Tibial nerve (tissue), 4 donors: ENCODE data around the gene STIMATE. TPM values are rescaled to one million over a fixed set of nuclear protein-coding genes. Genes with fewer than 3 reads are reported as not detected.

Experiments
- DNase-seq, 2 donors: peaks; one replicate each; pipeline ENCODE4 v3.0.0-alpha.2; 2019; ENCODE audit warnings: low spot score in 2 of 2
- H3K27ac ChIP-seq, 4 donors: fragments of 200-600 bp; sonication (generic) in 3 of 4; one replicate each; pipeline ENCODE4 v1.5.1; 2017 to 2019; ENCODE audit warnings: mild to moderate bottlenecking in 1 of 4
- H3K27me3 ChIP-seq, 2 donors: fragments of 200-600 bp; sonication (generic) in 1 of 2; one replicate each; pipeline versions ENCODE4 v1.5.1 to v1.6.0; 2017 to 2019
- H3K36me3 ChIP-seq, 3 donors: fragments of 200-600 bp; sonication (generic); one replicate each; pipeline ENCODE4 v1.5.1; 2018 to 2019
- H3K4me1 ChIP-seq, 4 donors: fragments of 200-600 bp; sonication (generic) in 3 of 4; one replicate each; pipeline ENCODE4 v1.5.1; 2017 to 2019
- H3K4me3 ChIP-seq, 4 donors: fragments of 200-600 bp; sonication (generic) in 3 of 4; one replicate each; pipeline ENCODE4 v1.5.1; 2017 to 2019; ENCODE audit warnings: mild to moderate bottlenecking in 1 of 4, moderate library complexity in 1 of 4
- H3K9me3 ChIP-seq, 4 donors: fragments of 200-600 bp; sonication (generic) in 3 of 4; one replicate each; pipeline ENCODE4 v1.5.1; 2017 to 2019
- CTCF ChIP-seq, 5 experiments: fragments of 200-600 bp in 3 of 5; fragments of 450-650 bp in 2 of 5; sonication (generic) in 3 of 5; IDR thresholded peaks; one replicate each; pipeline ENCODE4 v1.5.1; 2016 to 2019; ENCODE audit warnings: antibody characterized with exemption in 5 of 5, mild to moderate bottlenecking in 3 of 5, moderate library complexity in 2 of 5
- EP300 ChIP-seq, 2 donors: sonication (generic); formaldehyde crosslinking; IDR thresholded peaks; one replicate each; pipeline ENCODE4 v1.6.1; 2017; ENCODE audit warnings: antibody characterized with exemption in 2 of 2, mild to moderate bottlenecking in 1 of 2
- POLR2A ChIP-seq, 2 donors: fragments of 450-650 bp; IDR thresholded peaks; one replicate each; pipeline ENCODE4 v1.6.1; 2017; ENCODE audit warnings: antibody characterized with exemption in 2 of 2, mild to moderate bottlenecking in 2 of 2, moderate library complexity in 2 of 2
- WGBS, 2 donors: methylation state at CpG; one replicate each; pipeline ENCODE4 v1.1.5; 2018; 5-methylcytosine and 5-hydroxymethylcytosine counted together
- total RNA-seq, 4 donors: library from RNA; depleted of rRNA; stranded (reverse); fragments of >200 nt; gene quantifications; one replicate each; pipeline ENCODE4 v1.1.0, GENCODE V29; 2016

Gene STIMATE
- total RNA-seq, 4 donors from 2014 or later = 35.4 to 82.3 (median 46.0) TPM

GRCh38 chr3:52848617-52849016 is 48.7 kb downstream of the STIMATE start:
- no peaks in the 10 kb centered on the region for H3K9me3 ChIP-seq
- DNase-seq = peak in 1 of 2 donors; percentile 27
- TF ChIP-seq CTCF (IDR thresholded peaks at IDR 0.05) (no peak), POLR2A (IDR thresholded peaks at IDR 0.05) (no peak), EP300 (IDR thresholded peaks at IDR 0.05) (no peak)
- peaks cover 0 to 72% (median 11%) of the 10 kb centered on the region in 3 donors for H3K36me3 ChIP-seq
- no peak overlapping the region for H3K4me3 ChIP-seq
- H3K27ac ChIP-seq = peak overlapping the region in 2 of 4 donors; percentile 63 to 85
- WGBS, 2 donors = 82 to 93% methylated on average over 6 of the region's 7 CpGs
- H3K4me1 ChIP-seq = peaks cover 0 to 32% (median 9%) of the 10 kb centered on the region in 4 donors
- no peaks in the 10 kb centered on the region for H3K27me3 ChIP-seq

GRCh38 chr3:52847726-52848125 is 49.6 kb downstream of the STIMATE start:
- Histone ChIP-seq H3K36me3 (peaks cover 0 to 71% (median 6%) of the 10 kb centered on the region in 3 donors), H3K27ac (peak overlapping the region in 1 of 4 donors; percentile 85), H3K4me1 (peaks cover 0 to 41% (median 9%) of the 10 kb centered on the region in 4 donors), H3K4me3 (no peak overlapping the region), H3K27me3 (no peaks in the 10 kb centered on the region), H3K9me3 (no peaks in the 10 kb centered on the region)
- WGBS, 2 donors = 89 to 90% methylated on average over 7 of the region's 7 CpGs
- TF ChIP-seq CTCF (IDR thresholded peaks at IDR 0.05) (no peak), POLR2A (IDR thresholded peaks at IDR 0.05) (no peak), EP300 (IDR thresholded peaks at IDR 0.05) (no peak)
- no peak for DNase-seq

- H3K4me1 ChIP-seq = peaks cover 0 to 41% (median 9%) of the 10 kb centered on the region in 4 donors
- peak overlapping the region in 1 of 4 donors; percentile 85 for H3K27ac ChIP-seq
- H3K9me3 ChIP-seq = no peaks in the 10 kb centered on the region
- no peak overlapping the region for H3K4me3 ChIP-seq
- no peak for DNase-seq
- no peaks in the 10 kb centered on the region for H3K27me3 ChIP-seq
- WGBS, 2 donors = 91 to 97% methylated on average over 6 of the region's 6 CpGs
- H3K36me3 ChIP-seq = peaks cover 0 to 71% (median 6%) of the 10 kb centered on the region in 3 donors
- TF ChIP-seq EP300 (IDR thresholded peaks at IDR 0.05) = no peak
Measured at GRCh38 chr3:52847241-52847640, 50.1 kb downstream of the STIMATE start.

GRCh38 chr3:52846432-52846965 is 50.8 kb downstream of the STIMATE start:
- 71 to 78% methylated on average over 15 of the region's 15 CpGs for WGBS, 2 donors
- Histone ChIP-seq H3K27me3 (no peaks in the 10 kb centered on the region), H3K4me1 (peaks cover 0 to 41% (median 9%) of the 10 kb centered on the region in 4 donors), H3K4me3 (no peak overlapping the region), H3K27ac (peak overlapping the region in 2 of 4 donors; percentile 85 to 89), H3K9me3 (no peaks in the 10 kb centered on the region), H3K36me3 (peaks cover 0 to 70% (median 6%) of the 10 kb centered on the region in 3 donors)
- TF ChIP-seq CTCF (IDR thresholded peaks at IDR 0.05) = no peak
- TF ChIP-seq EP300 (IDR thresholded peaks at IDR 0.05) = peak in 1 of 2 donors; percentile 48
- no peak for DNase-seq

GRCh38 chr3:52845691-52846431 is 51.5 kb downstream of the STIMATE start:
- Histone ChIP-seq H3K27ac (peak overlapping the region; percentile 46 to 89 (median 78)), H3K9me3 (no peaks in the 10 kb centered on the region), H3K4me1 (peaks cover 0 to 41% (median 9%) of the 10 kb centered on the region in 4 donors), H3K27me3 (no peaks in the 10 kb centered on the region), H3K36me3 (peaks cover 0 to 70% (median 6%) of the 10 kb centered on the region in 3 donors), H3K4me3 (no peak overlapping the region)
- WGBS, 2 donors = 58 to 68% methylated on average over 7 of the region's 7 CpGs
- TF ChIP-seq CTCF (IDR thresholded peaks at IDR 0.05) = peak in 4 of 5 experiments; percentile 19 to 54 (median 44)
- TF ChIP-seq POLR2A (IDR thresholded peaks at IDR 0.05) = no peak
- no peak for DNase-seq
